Measurements from ENCODE around the gene AMDHD2. TPM values are rescaled to one million over a fixed set of nuclear protein-coding genes. Genes with fewer than 3 reads are reported as not detected.

The AMDHD2 gene
- total RNA-seq, 6 experiments from 2014 or later: 12.3 to 24.9 (median 21.4) TPM

DNA sequence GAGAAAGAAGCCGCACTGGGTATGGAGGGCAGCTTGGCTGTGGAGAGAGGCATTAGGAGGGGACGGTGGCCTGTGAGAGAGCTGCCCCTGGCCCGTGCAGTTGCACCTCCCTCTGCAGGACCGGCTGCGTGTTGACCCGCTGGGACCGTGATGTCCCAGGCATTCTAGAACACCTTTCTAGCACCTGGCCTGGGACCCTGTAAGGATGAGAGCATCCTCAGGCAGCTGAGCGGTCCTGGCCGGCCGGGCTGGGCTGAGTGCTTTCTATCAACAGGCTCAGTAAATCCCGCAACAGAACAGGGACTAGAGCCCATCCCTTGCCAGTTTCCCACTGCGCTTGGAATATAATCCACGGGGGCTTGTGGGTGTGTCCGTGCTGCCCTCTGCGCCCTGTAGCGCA is 30.6 kb upstream of the AMDHD2 start:
- H3K4me3 ChIP-seq: no peak overlapping the region
- no CpG with 5 or more reads among the region's 16 CpGs for WGBS (ENCODE audit: insufficient coverage, low coverage, low lambda C conversion rate, missing lambda C conversion rate)
- intact Hi-C loops (cut with DNase I): no loop called here
- no peaks in the 10 kb centered on the region for H3K9me3 ChIP-seq
- TF ChIP-seq POLR2A (IDR thresholded peaks at IDR 0.05): no peak
- TF ChIP-seq, protein P1, sequence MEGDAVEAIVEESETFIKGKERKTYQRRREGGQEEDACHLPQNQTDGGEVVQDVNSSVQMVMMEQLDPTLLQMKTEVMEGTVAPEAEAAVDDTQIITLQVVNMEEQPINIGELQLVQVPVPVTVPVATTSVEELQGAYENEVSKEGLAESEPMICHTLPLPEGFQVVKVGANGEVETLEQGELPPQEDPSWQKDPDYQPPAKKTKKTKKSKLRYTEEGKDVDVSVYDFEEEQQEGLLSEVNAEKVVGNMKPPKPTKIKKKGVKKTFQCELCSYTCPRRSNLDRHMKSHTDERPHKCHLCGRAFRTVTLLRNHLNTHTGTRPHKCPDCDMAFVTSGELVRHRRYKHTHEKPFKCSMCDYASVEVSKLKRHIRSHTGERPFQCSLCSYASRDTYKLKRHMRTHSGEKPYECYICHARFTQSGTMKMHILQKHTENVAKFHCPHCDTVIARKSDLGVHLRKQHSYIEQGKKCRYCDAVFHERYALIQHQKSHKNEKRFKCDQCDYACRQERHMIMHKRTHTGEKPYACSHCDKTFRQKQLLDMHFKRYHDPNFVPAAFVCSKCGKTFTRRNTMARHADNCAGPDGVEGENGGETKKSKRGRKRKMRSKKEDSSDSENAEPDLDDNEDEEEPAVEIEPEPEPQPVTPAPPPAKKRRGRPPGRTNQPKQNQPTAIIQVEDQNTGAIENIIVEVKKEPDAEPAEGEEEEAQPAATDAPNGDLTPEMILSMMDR (IDR thresholded peaks at IDR 0.05): no peak
- DNase-seq (no peak), ATAC-seq (no peak)
- H3K27me3 ChIP-seq: no peaks in the 10 kb centered on the region
- peaks cover 0 to 4% (median 0%) of the 10 kb centered on the region in 4 donors for H3K36me3 ChIP-seq
- peaks cover 0 to 18% (median 7%) of the 10 kb centered on the region in 4 donors for H3K4me1 ChIP-seq
- no peak overlapping the region for H3K27ac ChIP-seq

- no peak for ATAC-seq
Observed at GRCh38 chr16:2490190-2491105, 29.7 kb upstream of the AMDHD2 start.

DNA sequence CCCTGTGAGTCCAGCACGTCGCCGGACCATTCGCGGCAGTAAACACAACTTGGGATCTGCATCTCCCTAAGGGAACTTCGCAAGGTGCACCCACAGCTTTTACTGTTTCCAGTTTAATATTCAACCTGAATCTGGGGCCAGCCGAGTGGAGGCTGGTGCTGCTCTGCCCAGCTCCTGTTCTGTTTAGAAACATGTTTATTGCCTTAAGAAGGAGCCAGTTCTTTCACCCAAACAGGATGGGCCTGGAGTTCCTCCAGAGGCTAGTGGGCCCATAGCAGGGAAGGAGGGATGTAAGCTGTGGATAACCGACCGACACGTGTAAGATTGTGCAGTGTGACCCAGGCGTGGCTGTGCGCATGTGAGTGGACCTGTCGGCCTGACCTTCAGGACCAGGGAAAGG is 27.9 kb upstream of the AMDHD2 start:
- Histone ChIP-seq H3K27ac (no peak overlapping the region), H3K9me3 (no peaks in the 10 kb centered on the region), H3K27me3 (no peaks in the 10 kb centered on the region), H3K36me3 (peaks cover 0 to 4% (median 0%) of the 10 kb centered on the region in 4 donors), H3K4me1 (peaks cover 0 to 10% (median 3%) of the 10 kb centered on the region in 4 donors), H3K4me3 (no peak overlapping the region)
- 40% methylated on average over 1 of the region's 13 CpGs for WGBS (ENCODE audit: insufficient coverage, low coverage, low lambda C conversion rate, missing lambda C conversion rate)
- TF ChIP-seq, protein P1 (IDR thresholded peaks at IDR 0.05): no peak
- TF ChIP-seq POLR2A (IDR thresholded peaks at IDR 0.05): no peak
- ATAC-seq (no peak), DNase-seq (no peak)
- intact Hi-C loops (cut with DNase I): loop anchor here in 1 of 2 donors (10.0 kb wide), 1 partner anchor 57 kb away; no protein-coding TSS in a partner anchor

More at GRCh38 chr16:2490190-2491105, 29.7 kb upstream of the AMDHD2 start:
- TF ChIP-seq, protein P1 (IDR thresholded peaks at IDR 0.05): no peak
- no peak overlapping the region for H3K27ac ChIP-seq
- H3K36me3 ChIP-seq: peaks cover 0 to 4% (median 0%) of the 10 kb centered on the region in 4 donors
- H3K27me3 ChIP-seq: no peaks in the 10 kb centered on the region
- H3K4me1 ChIP-seq: peaks cover 0 to 9% (median 1%) of the 10 kb centered on the region in 4 donors
- no peak overlapping the region for H3K4me3 ChIP-seq
- 80% methylated on average over 3 of the region's 23 CpGs for WGBS (ENCODE audit: insufficient coverage, low coverage, low lambda C conversion rate, missing lambda C conversion rate)
- no peaks in the 10 kb centered on the region for H3K9me3 ChIP-seq
- intact Hi-C loops (cut with DNase I): loop anchor here in 1 of 2 donors (10.0 kb wide), 1 partner anchor 56 kb away; no protein-coding TSS in a partner anchor
- DNase-seq: no peak

- 78% methylated on average over 6 of the region's 6 CpGs for WGBS (ENCODE audit: insufficient coverage, low coverage, low lambda C conversion rate, missing lambda C conversion rate)
Observed at GRCh38 chr16:2493605-2494004, 26.6 kb upstream of the AMDHD2 start.

More at GRCh38 chr16:2493605-2494004, 26.6 kb upstream of the AMDHD2 start:
- Histone ChIP-seq H3K36me3 (peaks cover 0 to 4% (median 0%) of the 10 kb centered on the region in 4 donors), H3K4me1 (peaks cover 0 to 21% (median 12%) of the 10 kb centered on the region in 4 donors), H3K27me3 (no peaks in the 10 kb centered on the region), H3K27ac (no peak overlapping the region), H3K4me3 (no peak overlapping the region), H3K9me3 (no peaks in the 10 kb centered on the region)
- TF ChIP-seq, protein P1 (IDR thresholded peaks at IDR 0.05): no peak
- no peak for TF ChIP-seq POLR2A (IDR thresholded peaks at IDR 0.05)
- DNase-seq (no peak), ATAC-seq (no peak)
- intact Hi-C loops (cut with DNase I): loop anchor here in 1 of 2 donors (10.0 kb wide), 1 partner anchor 59 kb away; no protein-coding TSS in a partner anchor
